Vagina (tissue), 2 donors: ENCODE results near the gene HFE. TPM values are rescaled to one million over a fixed set of nuclear protein-coding genes. Genes with fewer than 3 reads are reported as not detected.

Experiments used
- DNase-seq, 2 donors: peaks; one replicate each; pipeline ENCODE4 v3.0.0-alpha.2; 2017; ENCODE audit errors: extremely low spot score in 2 of 2
- H3K27ac ChIP-seq: fragments of 200-600 bp; sonication (generic); one replicate; pipeline ENCODE4 v1.5.1; 2019
- H3K27me3 ChIP-seq: fragments of 200-600 bp; sonication (generic); one replicate; pipeline ENCODE4 v1.5.1; 2019
- H3K36me3 ChIP-seq, 2 donors: fragments of 200-600 bp; sonication (generic); one replicate each; pipeline ENCODE4 v1.5.1; 2017 to 2019
- H3K4me1 ChIP-seq: fragments of 200-600 bp; sonication (generic); one replicate; pipeline ENCODE4 v1.5.1; 2019
- H3K4me3 ChIP-seq, 2 donors: fragments of 200-600 bp; sonication (generic); 1 replicate in 1 of 2; 2 replicates in 1 of 2; pipeline ENCODE4 v1.5.1; 2016 to 2019
- H3K9me3 ChIP-seq: fragments of 200-600 bp; sonication (generic); one replicate; pipeline ENCODE4 v1.5.1; 2019
- POLR2A ChIP-seq, 2 donors: fragments of 450-650 bp; IDR thresholded peaks; one replicate each; pipeline ENCODE4 v1.6.1; 2017; ENCODE audit warnings: antibody characterized with exemption in 2 of 2, mild to moderate bottlenecking in 2 of 2, moderate library complexity in 2 of 2
- POLR2AphosphoS5 ChIP-seq, 2 donors: sonication (generic); formaldehyde crosslinking; IDR thresholded peaks; one replicate each; pipeline ENCODE4 v1.9.0; 2017; ENCODE audit warnings: antibody characterized with exemption in 2 of 2, mild to moderate bottlenecking in 2 of 2, low read depth in 1 of 2; ENCODE audit not compliant: insufficient read depth in 1 of 2
- intact Hi-C: fragments of 100-400 bp; cut with DNase I; formaldehyde crosslinking; loops from one replicate; pipeline ENCODE4 v1.15.1; 2023
- total RNA-seq: library from RNA; depleted of rRNA; stranded (reverse); fragments of >200 nt; gene quantifications from one replicate; pipeline ENCODE4 v1.2.3, GENCODE V29; 2016
- TF ChIP-seq, protein P1 (sequence below), 3 experiments: fragments of 450-650 bp in 2 of 3; fragments of 200-600 bp in 1 of 3; sonication (generic) in 1 of 3; IDR thresholded peaks; one replicate each; pipeline ENCODE4 v1.5.1; 2017 to 2019; ENCODE audit warnings: antibody characterized with exemption in 3 of 3, mild to moderate bottlenecking in 2 of 3, moderate library complexity in 2 of 3

HFE gene
- total RNA-seq, 1 donor from 2014 or later, result 7.6 TPM

DNA sequence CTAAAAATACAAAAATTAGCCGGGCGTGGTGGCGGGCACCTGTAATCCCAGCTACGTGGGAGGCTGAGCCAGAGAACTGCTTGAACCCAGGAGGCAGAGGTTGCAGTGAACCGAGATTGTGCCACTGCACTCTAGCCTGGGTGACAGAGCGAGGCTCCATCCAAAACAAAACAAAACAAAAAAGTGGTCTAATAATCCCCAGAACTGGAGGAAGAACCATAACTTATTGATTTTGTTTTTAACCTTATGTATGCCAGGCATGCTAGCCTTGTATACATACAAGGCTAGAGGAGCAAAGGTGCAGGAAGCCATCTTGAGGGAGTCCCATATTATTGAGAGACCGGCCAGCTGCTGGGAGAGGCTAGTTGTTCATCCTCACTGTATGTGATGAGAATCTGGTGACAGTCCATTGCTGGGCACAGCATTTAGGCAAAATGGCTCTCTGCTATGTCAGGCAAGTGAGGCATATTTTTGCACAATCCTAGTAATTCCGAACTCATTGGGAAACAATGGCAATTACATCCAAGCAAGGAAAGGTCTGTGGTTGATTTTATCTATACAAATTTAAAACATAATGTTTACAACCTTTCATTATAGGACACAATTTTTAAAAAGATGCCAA is 18.0 kb downstream of the HFE start:
- Histone ChIP-seq H3K9me3 (no peaks in the 10 kb centered on the region), H3K36me3 (no peaks in the 10 kb centered on the region), H3K4me1 (peaks cover 12% of the 10 kb centered on the region), H3K27ac (no peak overlapping the region), H3K27me3 (no peaks in the 10 kb centered on the region), H3K4me3 (no peak overlapping the region)
- TF ChIP-seq, protein P1, sequence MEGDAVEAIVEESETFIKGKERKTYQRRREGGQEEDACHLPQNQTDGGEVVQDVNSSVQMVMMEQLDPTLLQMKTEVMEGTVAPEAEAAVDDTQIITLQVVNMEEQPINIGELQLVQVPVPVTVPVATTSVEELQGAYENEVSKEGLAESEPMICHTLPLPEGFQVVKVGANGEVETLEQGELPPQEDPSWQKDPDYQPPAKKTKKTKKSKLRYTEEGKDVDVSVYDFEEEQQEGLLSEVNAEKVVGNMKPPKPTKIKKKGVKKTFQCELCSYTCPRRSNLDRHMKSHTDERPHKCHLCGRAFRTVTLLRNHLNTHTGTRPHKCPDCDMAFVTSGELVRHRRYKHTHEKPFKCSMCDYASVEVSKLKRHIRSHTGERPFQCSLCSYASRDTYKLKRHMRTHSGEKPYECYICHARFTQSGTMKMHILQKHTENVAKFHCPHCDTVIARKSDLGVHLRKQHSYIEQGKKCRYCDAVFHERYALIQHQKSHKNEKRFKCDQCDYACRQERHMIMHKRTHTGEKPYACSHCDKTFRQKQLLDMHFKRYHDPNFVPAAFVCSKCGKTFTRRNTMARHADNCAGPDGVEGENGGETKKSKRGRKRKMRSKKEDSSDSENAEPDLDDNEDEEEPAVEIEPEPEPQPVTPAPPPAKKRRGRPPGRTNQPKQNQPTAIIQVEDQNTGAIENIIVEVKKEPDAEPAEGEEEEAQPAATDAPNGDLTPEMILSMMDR (IDR thresholded peaks at IDR 0.05), result no peak
- no peak for TF ChIP-seq POLR2AphosphoS5 (IDR thresholded peaks at IDR 0.05; ENCODE audit: insufficient read depth in 1 of 2, low read depth in 1 of 2)
- TF ChIP-seq POLR2A (IDR thresholded peaks at IDR 0.05), result no peak
- DNase-seq, result no peak
- intact Hi-C loops, result loop anchor here (5.0 to 10.0 kb wide), 2 partner anchors 50 to 1022 kb away; a partner anchor contains a TSS

DNA sequence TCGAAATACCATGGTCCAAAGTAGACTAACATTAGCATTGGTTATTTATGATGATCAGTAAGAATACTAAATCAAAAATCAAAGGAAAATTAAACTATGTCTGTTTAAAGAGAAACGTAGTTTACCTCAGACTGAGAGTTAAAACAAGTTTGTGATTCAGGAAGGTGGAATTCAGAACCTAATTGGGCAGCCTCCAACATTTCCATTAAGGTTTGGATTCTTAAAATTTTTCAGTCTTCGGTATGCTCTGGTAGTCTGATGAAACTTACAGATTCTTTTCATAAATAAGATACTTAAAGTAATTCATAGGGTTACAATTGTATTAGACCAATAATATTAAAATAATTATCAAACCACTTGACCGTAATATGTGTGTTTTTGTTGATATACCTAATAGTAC is 18.6 kb downstream of the HFE start:
- Histone ChIP-seq H3K9me3 (no peaks in the 10 kb centered on the region), H3K4me1 (peaks cover 12% of the 10 kb centered on the region), H3K27ac (no peak overlapping the region), H3K4me3 (no peak overlapping the region), H3K36me3 (no peaks in the 10 kb centered on the region), H3K27me3 (no peaks in the 10 kb centered on the region)
- no peak for DNase-seq
- TF ChIP-seq, protein P1 (IDR thresholded peaks at IDR 0.05), result no peak
- TF ChIP-seq POLR2AphosphoS5 (IDR thresholded peaks at IDR 0.05; ENCODE audit: insufficient read depth in 1 of 2, low read depth in 1 of 2), result no peak
- TF ChIP-seq POLR2A (IDR thresholded peaks at IDR 0.05), result no peak
- intact Hi-C loops, result loop anchor here (5.0 to 10.0 kb wide), 2 partner anchors 49 to 1021 kb away; a partner anchor contains a TSS

DNA sequence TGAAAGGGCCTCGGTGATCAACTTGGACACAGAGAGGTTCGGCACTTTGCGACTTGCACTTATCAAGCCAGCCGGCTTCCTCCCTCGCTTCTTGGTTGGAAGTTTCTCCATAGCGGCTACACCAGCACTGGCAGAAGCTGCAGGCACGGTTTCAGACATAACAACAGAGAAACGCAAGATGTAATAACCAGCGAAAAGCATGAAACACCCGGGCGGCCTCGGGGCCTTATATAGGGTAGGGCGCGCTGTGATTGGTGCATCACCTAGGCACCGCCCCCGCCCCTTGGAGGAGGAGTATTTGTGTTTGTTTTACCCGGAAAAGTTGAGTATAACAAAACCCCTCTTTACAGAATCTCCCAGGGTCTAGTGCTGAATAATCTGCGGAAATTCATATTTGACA is 20.7 kb downstream of the HFE start:
- no peaks in the 10 kb centered on the region for H3K36me3 ChIP-seq
- intact Hi-C loops, result loop anchor here (5.0 to 10.0 kb wide), 2 partner anchors 47 to 1019 kb away; a partner anchor contains a TSS
- H3K4me3 ChIP-seq, result no peak overlapping the region
- no peak for DNase-seq
- no peaks in the 10 kb centered on the region for H3K27me3 ChIP-seq
- H3K27ac ChIP-seq, result no peak overlapping the region
- H3K4me1 ChIP-seq, result peaks cover 12% of the 10 kb centered on the region
- H3K9me3 ChIP-seq, result no peaks in the 10 kb centered on the region
- TF ChIP-seq POLR2AphosphoS5 (IDR thresholded peaks at IDR 0.05; ENCODE audit: insufficient read depth in 1 of 2, low read depth in 1 of 2) (no peak), POLR2A (IDR thresholded peaks at IDR 0.05) (no peak)
- TF ChIP-seq, protein P1 (IDR thresholded peaks at IDR 0.05), result no peak

DNA sequence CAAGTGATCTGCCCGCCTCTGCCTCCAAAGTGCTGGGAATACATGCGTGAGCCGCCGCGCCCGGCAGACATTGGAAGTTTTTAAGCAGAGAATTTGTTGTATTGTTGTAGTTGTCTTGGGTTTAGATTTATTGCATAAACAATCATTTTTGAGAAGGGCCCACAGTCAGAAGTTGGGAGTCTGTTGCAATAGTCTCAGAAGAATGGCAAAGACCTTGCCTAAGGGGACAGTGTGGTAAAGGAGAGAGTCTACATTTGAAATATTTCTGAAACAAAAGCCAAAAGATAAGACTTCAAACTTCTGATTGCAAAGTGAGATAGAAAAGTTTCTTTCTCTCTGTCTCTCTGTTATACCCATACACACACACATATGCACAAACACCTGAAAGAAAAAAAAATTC is 22.5 kb downstream of the HFE start:
- H3K9me3 ChIP-seq, result no peaks in the 10 kb centered on the region
- TF ChIP-seq POLR2A (IDR thresholded peaks at IDR 0.05) (no peak), POLR2AphosphoS5 (IDR thresholded peaks at IDR 0.05; ENCODE audit: insufficient read depth in 1 of 2, low read depth in 1 of 2) (no peak)

DNA sequence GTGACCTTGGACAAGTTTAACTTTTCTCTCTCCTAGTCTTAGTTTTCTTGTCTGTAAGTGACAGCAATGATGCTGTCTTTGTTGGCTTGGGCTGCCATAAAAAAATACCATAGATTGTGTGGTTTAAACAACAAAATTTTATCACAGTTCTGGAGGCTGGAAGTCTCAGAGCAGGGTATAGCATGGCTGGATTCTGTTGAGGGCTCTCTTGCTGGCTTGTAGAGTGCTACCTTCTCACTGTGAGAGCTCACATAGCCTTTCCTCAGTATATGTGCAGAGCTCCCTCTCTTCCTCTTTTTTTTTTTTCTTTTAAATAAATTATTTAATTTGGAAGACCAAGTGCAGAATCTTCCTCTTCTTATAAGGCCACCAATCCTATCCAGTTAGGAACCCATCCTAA is 26.3 kb downstream of the HFE start:
- no peak for DNase-seq
- intact Hi-C loops, result no loop called here
- TF ChIP-seq POLR2AphosphoS5 (IDR thresholded peaks at IDR 0.05; ENCODE audit: insufficient read depth in 1 of 2, low read depth in 1 of 2) (no peak), POLR2A (IDR thresholded peaks at IDR 0.05) (no peak)
- TF ChIP-seq, protein P1 (IDR thresholded peaks at IDR 0.05), result no peak
- Histone ChIP-seq H3K4me3 (no peak overlapping the region), H3K4me1 (no peaks in the 10 kb centered on the region), H3K27me3 (no peaks in the 10 kb centered on the region), H3K27ac (no peak overlapping the region), H3K9me3 (no peaks in the 10 kb centered on the region), H3K36me3 (no peaks in the 10 kb centered on the region)

More for the DNA sequence above, 22.5 kb downstream of the HFE start:
- no peaks in the 10 kb centered on the region for H3K4me1 ChIP-seq
- H3K27ac ChIP-seq, result no peak overlapping the region
- H3K4me3 ChIP-seq, result no peak overlapping the region
- no peak for DNase-seq
- intact Hi-C loops, result loop anchor here (5.0 to 10.0 kb wide), 2 partner anchors 45 to 1018 kb away; a partner anchor contains a TSS
- no peaks in the 10 kb centered on the region for H3K27me3 ChIP-seq
- H3K36me3 ChIP-seq, result no peaks in the 10 kb centered on the region
